Body of pancreas (tissue), 4 donors: ENCODE results near the gene GATA2. TPM values are rescaled to one million over a fixed set of nuclear protein-coding genes. Genes with fewer than 3 reads are reported as not detected.

Experiments
- ATAC-seq: fragments of 150-250 bp; one replicate; pipeline ENCODE4 v1.9.1; 2016
- DNase-seq, 4 donors: peaks; one replicate each; pipeline ENCODE4 v3.0.0-alpha.2; 2019
- H3K27ac ChIP-seq, 4 donors: fragments of 200-600 bp; sonication (generic); 1 replicate in 3 of 4; 2 replicates in 1 of 4; pipeline versions ENCODE4 v1.5.1 to v1.6.1; 2016 to 2019; ENCODE audit warnings: mild to moderate bottlenecking in 1 of 4, mixed read lengths in 1 of 4, moderate library complexity in 1 of 4
- H3K27me3 ChIP-seq, 2 donors: fragments of 200-600 bp; sonication (generic); one replicate each; pipeline ENCODE4 v1.6.0; 2016; ENCODE audit warnings: mild to moderate bottlenecking in 1 of 2
- H3K36me3 ChIP-seq, 2 donors: fragments of 200-600 bp; sonication (generic); replicated peaks in 1 of 2; 2 replicates each; pipeline ENCODE4 v1.5.1; 2016; ENCODE audit warnings: low read depth in 2 of 2; ENCODE audit not compliant: insufficient read depth in 1 of 2
- H3K4me1 ChIP-seq: fragments of 200-600 bp; sonication (generic); one replicate; pipeline ENCODE4 v1.6.0; 2016
- H3K4me3 ChIP-seq, 2 donors: fragments of 200-600 bp; sonication (generic); 1 replicate in 1 of 2; 2 replicates in 1 of 2; pipeline ENCODE4 v1.5.1; 2016 to 2019
- H3K9me3 ChIP-seq, 3 donors: fragments of 200-600 bp; sonication (generic); 1 replicate in 2 of 3; 2 replicates in 1 of 3; pipeline ENCODE4 v1.5.1; 2016
- POLR2A ChIP-seq, 3 donors: fragments of 450-650 bp; IDR thresholded peaks; one replicate each; pipeline ENCODE4 v1.6.1; 2016; ENCODE audit warnings: antibody characterized with exemption in 3 of 3, mild to moderate bottlenecking in 2 of 3
- WGBS, 2 donors: methylation state at CpG; one replicate each; pipeline ENCODE4 v1.1.5; 2017; 5-methylcytosine and 5-hydroxymethylcytosine counted together
- intact Hi-C: fragments of 100-400 bp; cut with DNase I; formaldehyde crosslinking; loops from one replicate; pipeline ENCODE4 v1.15.1; 2023
- total RNA-seq, 2 donors: library from RNA; depleted of rRNA; stranded (reverse); fragments of >200 nt; gene quantifications; one replicate each; pipeline ENCODE4 v1.1.0, GENCODE V29; 2016
- TF ChIP-seq, protein P1 (sequence below), 7 experiments: fragments of 450-650 bp in 4 of 7; fragments of 200-600 bp in 3 of 7; sonication (generic) in 3 of 7; IDR thresholded peaks; one replicate each; pipeline ENCODE4 v1.5.1; 2016 to 2019; ENCODE audit warnings: antibody characterized with exemption in 7 of 7

GATA2 gene
- total RNA-seq, 2 donors from 2014 or later: 11.7 to 12.9 TPM

DNA sequence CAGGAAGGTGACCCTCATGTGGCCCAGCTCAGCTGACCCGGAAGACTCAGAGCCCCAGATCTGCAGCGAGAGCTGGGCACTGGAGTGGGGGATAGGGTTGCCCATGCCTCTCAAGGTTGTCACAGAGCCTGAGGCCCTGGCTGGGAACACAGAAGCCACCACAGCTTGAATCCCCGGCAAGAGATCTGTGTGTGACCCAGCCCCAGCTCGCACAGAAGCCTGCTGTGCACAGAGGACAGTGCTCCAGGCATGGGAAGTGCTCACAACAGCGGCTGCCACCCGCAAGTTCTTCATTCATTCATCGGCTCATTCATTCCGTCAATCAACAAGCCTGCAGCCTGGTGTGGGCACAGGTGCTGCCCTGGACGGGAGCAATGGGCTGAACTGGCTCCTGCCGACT is 62.7 kb downstream of the GATA2 start:
- H3K27me3 ChIP-seq: no peaks in the 10 kb centered on the region
- DNase-seq: no peak
- H3K27ac ChIP-seq: no peak overlapping the region
- TF ChIP-seq POLR2A (IDR thresholded peaks at IDR 0.05): no peak
- TF ChIP-seq, protein P1, sequence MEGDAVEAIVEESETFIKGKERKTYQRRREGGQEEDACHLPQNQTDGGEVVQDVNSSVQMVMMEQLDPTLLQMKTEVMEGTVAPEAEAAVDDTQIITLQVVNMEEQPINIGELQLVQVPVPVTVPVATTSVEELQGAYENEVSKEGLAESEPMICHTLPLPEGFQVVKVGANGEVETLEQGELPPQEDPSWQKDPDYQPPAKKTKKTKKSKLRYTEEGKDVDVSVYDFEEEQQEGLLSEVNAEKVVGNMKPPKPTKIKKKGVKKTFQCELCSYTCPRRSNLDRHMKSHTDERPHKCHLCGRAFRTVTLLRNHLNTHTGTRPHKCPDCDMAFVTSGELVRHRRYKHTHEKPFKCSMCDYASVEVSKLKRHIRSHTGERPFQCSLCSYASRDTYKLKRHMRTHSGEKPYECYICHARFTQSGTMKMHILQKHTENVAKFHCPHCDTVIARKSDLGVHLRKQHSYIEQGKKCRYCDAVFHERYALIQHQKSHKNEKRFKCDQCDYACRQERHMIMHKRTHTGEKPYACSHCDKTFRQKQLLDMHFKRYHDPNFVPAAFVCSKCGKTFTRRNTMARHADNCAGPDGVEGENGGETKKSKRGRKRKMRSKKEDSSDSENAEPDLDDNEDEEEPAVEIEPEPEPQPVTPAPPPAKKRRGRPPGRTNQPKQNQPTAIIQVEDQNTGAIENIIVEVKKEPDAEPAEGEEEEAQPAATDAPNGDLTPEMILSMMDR (IDR thresholded peaks at IDR 0.05): no peak
- no peak overlapping the region for H3K4me3 ChIP-seq
- H3K9me3 ChIP-seq: no peaks in the 10 kb centered on the region
- WGBS, 2 donors: 87 to 90% methylated on average over 3 to 9 of the region's 10 CpGs
- ATAC-seq: no peak
- H3K36me3 ChIP-seq: no peaks in the 10 kb centered on the region
- H3K4me1 ChIP-seq: peaks cover 38% of the 10 kb centered on the region
- intact Hi-C loops: no loop called here

DNA sequence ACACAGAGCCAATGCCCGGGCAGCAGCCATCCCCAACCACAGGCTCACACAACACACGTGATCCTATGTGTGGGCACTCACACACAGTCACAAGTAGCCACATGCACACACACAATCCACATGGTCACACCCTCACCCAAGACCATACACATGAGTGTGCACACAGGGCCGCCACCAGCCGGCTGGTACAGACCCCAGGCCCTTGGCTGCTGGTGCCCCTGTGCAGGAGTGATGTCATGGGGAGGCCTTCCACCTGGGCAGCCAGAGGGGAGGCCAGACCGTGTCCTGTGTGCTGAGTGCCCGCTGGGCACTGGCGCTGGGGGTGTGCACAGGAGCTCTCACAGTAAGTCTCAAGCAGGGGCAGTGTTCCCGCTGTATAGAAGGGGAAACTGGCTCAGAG is 63.2 kb downstream of the GATA2 start:
- intact Hi-C loops: loop anchor here (5.0 to 10.0 kb wide), 2 partner anchors 68 to 155 kb away; no protein-coding TSS in a partner anchor
- H3K9me3 ChIP-seq: no peaks in the 10 kb centered on the region
- H3K36me3 ChIP-seq: no peaks in the 10 kb centered on the region
- no peak for TF ChIP-seq POLR2A (IDR thresholded peaks at IDR 0.05)
- TF ChIP-seq, protein P1 (IDR thresholded peaks at IDR 0.05): no peak
- H3K27ac ChIP-seq: no peak overlapping the region
- ATAC-seq (no peak), DNase-seq (no peak)
- H3K27me3 ChIP-seq: no peaks in the 10 kb centered on the region
- H3K4me3 ChIP-seq: no peak overlapping the region
- whole genome bisulfite sequencing, 2 donors: 91 to 96% methylated on average over 5 to 8 of the region's 8 CpGs
- peaks cover 33% of the 10 kb centered on the region for H3K4me1 ChIP-seq

Other genes starting within 250 kb of the GATA2 start
- gene DNAJB8, start 26.3 kb downstream of the GATA2 start, total RNA-seq: not detected
- 100 to 1,000 TPM; 126 to 133 TPM for gene RPN1, start 157.6 kb upstream of the GATA2 start, total RNA-seq
- 10 to 100 TPM; 45.7 to 64.9 TPM for gene RAB7A, start 233.0 kb upstream of the GATA2 start, total RNA-seq